Measurements from ENCODE around the gene INTS7. TPM values are rescaled to one million over a fixed set of nuclear protein-coding genes. Genes with fewer than 3 reads are reported as not detected.
"Not testable (repeated sequence)": the region's sequence is repeated elsewhere in the genome, so short reads cannot be mapped to it uniquely, and the experiment has no call there.

The INTS7 gene
- total RNA-seq, 4 donors from 2014 or later = 8.5 to 26.2 (median 11.4) TPM

- no peaks in the 10 kb centered on the region for H3K4me1 ChIP-seq
- DNase-seq = no peak
- H3K36me3 ChIP-seq = no peaks in the 10 kb centered on the region
- H3K9me3 ChIP-seq = no peaks in the 10 kb centered on the region
- no peaks in the 10 kb centered on the region for H3K27me3 ChIP-seq
- TF ChIP-seq CTCF (IDR thresholded peaks at IDR 0.05) = no peak
- TF ChIP-seq POLR2A (IDR thresholded peaks at IDR 0.05) = no peak
- intact Hi-C loops (cut with DNase I; ENCODE audit: low total_unique reads) = no loop called here
- H3K27ac ChIP-seq = no peak overlapping the region
- no peak overlapping the region for H3K4me3 ChIP-seq
Observed at GRCh38 chr1:212002536-212002935, 32.8 kb downstream of the INTS7 start.

GRCh38 chr1:211997426-211997825, 37.9 kb downstream of the INTS7 start:
- H3K36me3 ChIP-seq; H3K4me1 ChIP-seq; intact Hi-C loops (cut with DNase I; ENCODE audit: low total_unique reads); H3K9me3 ChIP-seq; H3K27me3 ChIP-seq; H3K27ac ChIP-seq; DNase-seq; H3K4me3 ChIP-seq: not testable (repeated sequence)

- no peak for DNase-seq
- TF ChIP-seq POLR2A (IDR thresholded peaks at IDR 0.05) (no peak), CTCF (IDR thresholded peaks at IDR 0.05) (no peak)
- H3K4me3 ChIP-seq = no peak overlapping the region
- intact Hi-C loops (cut with DNase I; ENCODE audit: low total_unique reads) = no loop called here
- no peak overlapping the region for H3K27ac ChIP-seq
- no peaks in the 10 kb centered on the region for H3K27me3 ChIP-seq
- no peaks in the 10 kb centered on the region for H3K36me3 ChIP-seq
- no peaks in the 10 kb centered on the region for H3K4me1 ChIP-seq
- H3K9me3 ChIP-seq = no peaks in the 10 kb centered on the region
Observed at GRCh38 chr1:211991695-211992094, 43.7 kb downstream of the INTS7 start.

GRCh38 chr1:211986628-211987254, 48.6 kb downstream of the INTS7 start:
- intact Hi-C loops (cut with DNase I; ENCODE audit: low total_unique reads) = no loop called here
- Histone ChIP-seq H3K27ac (no peak overlapping the region), H3K9me3 (no peaks in the 10 kb centered on the region), H3K4me1 (no peaks in the 10 kb centered on the region), H3K36me3 (no peaks in the 10 kb centered on the region), H3K4me3 (no peak overlapping the region), H3K27me3 (no peaks in the 10 kb centered on the region)
- DNase-seq = no peak
- TF ChIP-seq POLR2A (IDR thresholded peaks at IDR 0.05) (no peak), CTCF (IDR thresholded peaks at IDR 0.05) (no peak)

- no peak for TF ChIP-seq CTCF (IDR thresholded peaks at IDR 0.05)
- TF ChIP-seq POLR2A (IDR thresholded peaks at IDR 0.05) = no peak
- H3K27me3 ChIP-seq = no peaks in the 10 kb centered on the region
Observed at GRCh38 chr1:211985556-211986264, 49.6 kb downstream of the INTS7 start.

More at GRCh38 chr1:211985556-211986264, 49.6 kb downstream of the INTS7 start:
- Histone ChIP-seq H3K27ac (no peak overlapping the region), H3K9me3 (no peaks in the 10 kb centered on the region), H3K4me1 (no peaks in the 10 kb centered on the region), H3K36me3 (no peaks in the 10 kb centered on the region), H3K4me3 (no peak overlapping the region)
- DNase-seq = no peak
- intact Hi-C loops (cut with DNase I; ENCODE audit: low total_unique reads) = no loop called here
